Gastroesophageal sphincter (tissue), 4 donors: ENCODE measurements around the gene BPIFA1. TPM values are rescaled to one million over a fixed set of nuclear protein-coding genes. Genes with fewer than 3 reads are reported as not detected.

Experiments used
- ATAC-seq: fragments of 150-250 bp; one replicate; pipeline ENCODE4 v1.9.1; 2016; ENCODE audit warnings: mild to moderate bottlenecking, moderate library complexity
- H3K27ac ChIP-seq, 4 donors: fragments of 200-600 bp; sonication (generic) in 3 of 4; 1 replicate in 3 of 4; 2 replicates in 1 of 4; pipeline ENCODE4 v1.5.1; 2016 to 2019
- H3K27me3 ChIP-seq: fragments of 200-600 bp; sonication (generic); one replicate; pipeline ENCODE4 v1.5.1; 2019
- H3K36me3 ChIP-seq, 2 donors: fragments of 200-600 bp; sonication (generic); one replicate each; pipeline ENCODE4 v1.5.1; 2019; ENCODE audit warnings: control low read depth in 1 of 2
- H3K4me1 ChIP-seq, 3 donors: fragments of 200-600 bp; sonication (generic); 1 replicate in 2 of 3; 2 replicates in 1 of 3; pipeline ENCODE4 v1.5.1; 2016 to 2019; ENCODE audit warnings: control low read depth in 2 of 3
- H3K4me3 ChIP-seq, 2 donors: fragments of 200-600 bp; sonication (generic); one replicate each; pipeline ENCODE4 v1.5.1; 2019; ENCODE audit warnings: mild to moderate bottlenecking in 1 of 2, moderate library complexity in 1 of 2
- H3K9me3 ChIP-seq, 3 donors: fragments of 200-600 bp; sonication (generic); one replicate each; pipeline ENCODE4 v1.5.1; 2017 to 2019; ENCODE audit warnings: control low read depth in 2 of 3
- CTCF ChIP-seq, 4 experiments: fragments of 200-600 bp in 2 of 4; fragments of 450-650 bp in 2 of 4; sonication (generic) in 1 of 4; IDR thresholded peaks; one replicate each; pipeline ENCODE4 v1.5.1; 2017 to 2019; ENCODE audit warnings: antibody characterized with exemption in 4 of 4, mild to moderate bottlenecking in 2 of 4, moderate library complexity in 2 of 4
- EP300 ChIP-seq: sonication (generic); formaldehyde crosslinking; IDR thresholded peaks from one replicate; pipeline ENCODE4 v1.6.1; 2017; ENCODE audit warnings: antibody characterized with exemption, mild to moderate bottlenecking
- POLR2A ChIP-seq, 2 donors: fragments of 450-650 bp; IDR thresholded peaks; one replicate each; pipeline ENCODE4 v1.6.1; 2017; ENCODE audit warnings: antibody characterized with exemption in 2 of 2, mild to moderate bottlenecking in 2 of 2, moderate library complexity in 1 of 2
- POLR2AphosphoS5 ChIP-seq: sonication (generic); formaldehyde crosslinking; IDR thresholded peaks from one replicate; pipeline ENCODE4 v1.6.1; 2017; ENCODE audit warnings: antibody characterized with exemption
- WGBS, 2 donors: methylation state at CpG; one replicate each; pipeline ENCODE4 v1.1.5; 2018; ENCODE audit warnings: low coverage in 1 of 2; 5-methylcytosine and 5-hydroxymethylcytosine counted together
- total RNA-seq, 4 donors: library from RNA; depleted of rRNA; stranded (reverse); fragments of >200 nt; gene quantifications; one replicate each; pipeline ENCODE4 v1.1.0, GENCODE V29; 2016

The BPIFA1 gene
- total RNA-seq, 4 donors from 2014 or later: not detected

DNA sequence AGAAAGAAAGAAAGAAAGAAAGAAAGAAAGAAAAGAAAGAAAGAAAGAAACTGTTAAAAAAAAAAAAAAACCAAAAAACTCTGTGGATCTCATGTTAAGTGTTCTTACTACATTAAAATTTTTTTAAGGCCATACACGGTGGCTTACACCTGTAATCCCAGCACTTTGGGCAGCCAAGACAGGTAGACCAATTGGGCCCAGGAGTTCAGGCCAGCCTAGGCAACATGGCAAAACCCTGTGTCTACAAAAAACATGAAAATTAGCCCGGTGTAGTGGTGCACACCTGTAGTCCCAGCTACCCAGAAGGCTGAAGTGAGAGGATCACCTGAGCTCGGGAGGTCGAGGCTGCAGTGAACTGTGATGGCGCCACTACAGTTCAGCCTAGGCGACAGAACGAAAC, 4.6 kb upstream of the BPIFA1 start:
- 38 to 61% methylated on average over 3 to 6 of the region's 7 CpGs for WGBS, 2 donors
- H3K36me3 ChIP-seq: no peaks in the 10 kb centered on the region
- no peak overlapping the region for H3K27ac ChIP-seq
- no peak overlapping the region for H3K4me3 ChIP-seq
- TF ChIP-seq EP300 (no peak), POLR2AphosphoS5 (no peak), CTCF (IDR thresholded peaks at IDR 0.05) (no peak), POLR2A (IDR thresholded peaks at IDR 0.05) (no peak)
- no peak for ATAC-seq
- H3K27me3 ChIP-seq: peaks cover 80% of the 10 kb centered on the region
- no peaks in the 10 kb centered on the region for H3K4me1 ChIP-seq
- no peaks in the 10 kb centered on the region for H3K9me3 ChIP-seq

- WGBS, 2 donors: 27 to 38% methylated on average over 1 to 2 of the region's 2 CpGs
Observed at GRCh38 chr20:33232486-33233072, 3.2 kb upstream of the BPIFA1 start.

DNA sequence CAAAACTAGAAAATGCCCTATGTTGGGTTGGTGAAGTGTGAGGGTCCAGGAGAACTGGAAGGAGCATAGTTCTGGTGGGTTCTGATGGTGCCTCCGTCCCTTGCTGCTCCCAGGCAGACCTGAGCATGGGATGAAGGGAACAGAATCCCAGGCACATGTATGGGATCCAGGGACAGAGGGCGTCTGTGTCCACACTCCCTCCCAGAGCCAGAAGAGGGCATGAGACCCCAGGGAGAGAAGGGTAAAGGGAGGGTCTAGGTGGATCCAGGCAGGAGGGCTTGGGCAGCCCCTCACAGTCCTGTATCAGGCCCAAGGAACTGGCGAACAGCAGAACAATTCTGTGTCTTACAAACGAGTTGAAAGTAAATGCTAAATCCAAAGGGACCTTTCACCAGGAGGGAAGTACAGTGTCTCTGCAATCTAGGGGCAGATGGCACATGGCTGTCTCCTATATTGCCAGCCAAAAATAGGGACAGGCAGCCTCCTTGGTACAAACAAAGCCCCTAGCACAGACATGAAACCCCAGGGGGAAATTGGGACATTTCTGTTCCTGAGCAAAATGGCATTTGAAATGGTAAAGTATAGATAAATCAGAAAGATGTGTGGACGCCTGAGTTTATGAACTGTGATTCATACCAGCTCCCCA, 2.5 kb upstream of the BPIFA1 start:
- Histone ChIP-seq H3K27ac (no peak overlapping the region), H3K9me3 (no peaks in the 10 kb centered on the region), H3K27me3 (peaks cover 73% of the 10 kb centered on the region), H3K4me1 (no peaks in the 10 kb centered on the region), H3K4me3 (no peak overlapping the region), H3K36me3 (no peaks in the 10 kb centered on the region)
- WGBS, 2 donors: 30% methylated on average over 1 to 5 of the region's 5 CpGs
- TF ChIP-seq CTCF (IDR thresholded peaks at IDR 0.05): no peak
- TF ChIP-seq POLR2AphosphoS5: no peak
- no peak for TF ChIP-seq EP300
- no peak for TF ChIP-seq POLR2A (IDR thresholded peaks at IDR 0.05)
- no peak for ATAC-seq

More at GRCh38 chr20:33232486-33233072, 3.2 kb upstream of the BPIFA1 start:
- H3K4me3 ChIP-seq: no peak overlapping the region
- H3K27me3 ChIP-seq: peaks cover 79% of the 10 kb centered on the region
- no peak for TF ChIP-seq CTCF (IDR thresholded peaks at IDR 0.05)
- no peak for TF ChIP-seq POLR2A (IDR thresholded peaks at IDR 0.05)
- TF ChIP-seq POLR2AphosphoS5: no peak
- no peak for TF ChIP-seq EP300
- no peak overlapping the region for H3K27ac ChIP-seq
- no peak for ATAC-seq
- no peaks in the 10 kb centered on the region for H3K4me1 ChIP-seq
- no peaks in the 10 kb centered on the region for H3K9me3 ChIP-seq
- H3K36me3 ChIP-seq: no peaks in the 10 kb centered on the region

DNA sequence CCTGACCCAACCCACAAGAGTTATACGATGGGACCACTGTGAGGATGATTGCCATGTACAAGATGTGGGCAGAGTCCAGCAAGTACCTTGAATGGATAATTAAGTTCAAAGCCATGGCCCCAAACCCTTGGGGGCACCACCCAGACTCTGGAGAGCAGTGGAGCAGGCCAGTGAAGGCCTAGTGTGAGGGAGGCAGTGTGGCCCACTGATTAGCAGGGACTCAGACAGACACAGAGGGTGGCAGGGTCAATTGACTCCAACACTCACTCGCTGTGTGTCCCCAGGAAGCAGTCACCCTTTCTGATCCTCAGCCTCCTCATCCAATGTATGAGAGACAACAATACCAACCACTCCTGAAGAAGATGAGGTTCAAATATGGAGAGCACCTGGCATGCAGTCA, 1.7 kb upstream of the BPIFA1 start:
- H3K4me1 ChIP-seq: no peaks in the 10 kb centered on the region
- peaks cover 67% of the 10 kb centered on the region for H3K27me3 ChIP-seq
- TF ChIP-seq POLR2A (IDR thresholded peaks at IDR 0.05): no peak
- no peak for TF ChIP-seq POLR2AphosphoS5
- no peak for TF ChIP-seq EP300
- no peak for TF ChIP-seq CTCF (IDR thresholded peaks at IDR 0.05)
- no peaks in the 10 kb centered on the region for H3K36me3 ChIP-seq
- no peak for ATAC-seq
- no peaks in the 10 kb centered on the region for H3K9me3 ChIP-seq
- no peak overlapping the region for H3K27ac ChIP-seq
- WGBS, 2 donors: 71 to 90% methylated on average over 1 to 2 of the region's 2 CpGs
- H3K4me3 ChIP-seq: no peak overlapping the region

DNA sequence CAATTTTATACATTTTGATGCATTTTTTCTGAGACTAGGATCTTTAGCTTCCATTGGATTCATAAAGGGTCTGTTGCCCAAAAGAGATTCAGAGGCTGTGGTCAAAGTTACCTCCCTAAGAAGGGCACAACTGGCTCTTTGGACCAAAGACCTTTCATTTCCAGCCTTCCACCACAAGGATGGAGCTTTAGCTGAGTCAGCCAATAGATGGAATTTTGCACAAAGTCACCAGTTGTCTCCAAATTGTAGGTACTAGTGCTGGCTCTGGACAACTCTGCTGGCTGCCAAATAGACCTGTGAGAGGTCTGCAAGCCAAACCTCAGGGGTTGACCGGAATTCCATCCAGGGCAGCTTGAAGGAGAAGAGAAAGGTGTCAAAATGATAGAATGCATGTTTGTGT, 555 bp downstream of the BPIFA1 start:
- 75% methylated on average over 1 of the region's 1 CpG; no CpG with 5 or more reads in 1 of the 2 donors for WGBS, 2 donors
- Histone ChIP-seq H3K4me1 (no peaks in the 10 kb centered on the region), H3K27me3 (peaks cover 56% of the 10 kb centered on the region), H3K36me3 (no peaks in the 10 kb centered on the region), H3K4me3 (no peak overlapping the region), H3K27ac (no peak overlapping the region), H3K9me3 (no peaks in the 10 kb centered on the region)
- no peak for ATAC-seq
- TF ChIP-seq POLR2A (IDR thresholded peaks at IDR 0.05) (no peak), POLR2AphosphoS5 (no peak), CTCF (IDR thresholded peaks at IDR 0.05) (no peak), EP300 (no peak)
